ENCODE data around the gene ATF2. TPM values are rescaled to one million over a fixed set of nuclear protein-coding genes. Genes with fewer than 3 reads are reported as not detected.

The ATF2 gene
- total and polyA plus RNA-seq, 2 of the 8 experiments (the other 6 are each of a cell fraction or from before 2014, with no cell fraction given): 31.2 to 46.5 TPM

DNA sequence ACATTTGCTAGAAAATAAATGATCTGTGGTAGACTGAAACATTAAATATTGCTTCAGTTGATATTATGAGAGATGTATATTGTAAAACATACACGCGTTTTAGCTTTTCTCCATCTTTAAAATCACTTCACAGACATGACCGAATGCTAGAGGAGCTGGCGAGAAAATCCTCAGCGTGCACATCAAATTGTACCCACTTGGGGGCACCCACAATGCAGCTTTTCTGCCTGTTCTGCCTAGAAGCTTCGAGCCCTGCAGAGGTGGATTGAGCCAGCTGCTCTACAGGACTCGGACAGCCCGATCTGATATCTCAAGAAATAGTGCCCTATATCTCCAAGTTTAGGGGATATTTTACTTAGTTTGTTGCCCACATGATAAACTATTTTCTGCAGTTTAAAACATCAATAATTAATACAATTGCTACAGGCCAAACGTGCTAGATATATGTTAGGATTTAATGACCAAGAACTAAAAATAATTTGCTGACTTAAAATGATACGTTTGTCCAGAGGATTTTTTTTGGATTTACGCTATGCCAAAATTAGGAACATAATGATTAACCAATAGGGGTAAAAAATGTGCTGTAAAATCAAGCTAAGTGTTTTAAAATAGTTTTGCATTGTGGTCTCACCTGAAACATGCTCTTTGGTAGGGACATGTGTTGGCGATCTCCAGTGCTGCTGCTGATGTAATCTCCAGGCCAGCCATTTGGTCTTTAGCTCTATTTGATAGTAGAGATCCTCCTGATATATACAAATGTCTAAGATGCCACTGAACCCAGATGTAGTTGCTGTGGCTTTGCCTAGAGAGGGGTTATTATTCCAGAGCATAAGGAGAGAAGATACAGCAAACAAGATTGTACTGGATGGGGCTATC lies 35.9 kb upstream of the ATF2 start:
- no peak overlapping the region for H3K23ac ChIP-seq (ENCODE audit: insufficient read length)
- no peak overlapping the region for H2BK120ac ChIP-seq (replicated peaks; ENCODE audit: low read depth, low read length)
- peak; percentile 90 for FAIRE-seq
- no peaks in the 10 kb centered on the region for H3K4me1 ChIP-seq (replicated peaks in 1 of 4; ENCODE audit: control insufficient read depth in 3 of 4, insufficient read depth in 4 of 4, low read length in 3 of 4)
- H4K91ac ChIP-seq (replicated peaks; ENCODE audit: insufficient read length, low read length): no peak overlapping the region
- H2BK12ac ChIP-seq (ENCODE audit: low read depth, low read length): no peak overlapping the region
- H2BK15ac ChIP-seq (ENCODE audit: low read length): no peak overlapping the region
- ChIA-PET POLR2A (ENCODE audit: partially characterized antibody) (interaction anchor here (0.8 kb wide), 1 partner anchor 11 kb away, joined by 4 read pairs; no protein-coding TSS in a partner anchor), CTCF (ENCODE audit: partially characterized antibody) (interaction anchor here (0.5 to 3.0 kb wide), 26 partner anchors 8 to 894 kb away, joined by 3 to 24 read pairs (median 3); no protein-coding TSS in a partner anchor)
- H2BK20ac ChIP-seq (ENCODE audit: low read length): no peak overlapping the region
- H3K18ac ChIP-seq (ENCODE audit: extremely low read depth, low read length): no peak overlapping the region
- no peak overlapping the region for H4K5ac ChIP-seq (ENCODE audit: insufficient read length, low read depth, low read length)
- 64% methylated on average over 12 of the region's 12 CpGs; no CpG with 5 or more reads in 1 of the 2 experiments for WGBS, 2 experiments (ENCODE audit: extremely low coverage in 1 of 2, insufficient coverage in 1 of 2, insufficient read length in 1 of 2, insufficient replicate concordance in 2 of 2, low coverage in 1 of 2, low lambda C conversion rate in 2 of 2, missing lambda C conversion rate in 1 of 2)
- H4K8ac ChIP-seq (ENCODE audit: extremely low read depth, insufficient read depth, low read length): no peak overlapping the region
- H3K56ac ChIP-seq (replicated peaks; ENCODE audit: insufficient read length, low read depth, low read length): no peak overlapping the region
- H3K4ac ChIP-seq (replicated peaks; ENCODE audit: insufficient read length, low read depth, low read length): no peak overlapping the region
- H2AFZ ChIP-seq (ENCODE audit: low read length): peak overlapping the region; percentile 26
- peak in 1 of 2 experiments; percentile 67 for DNase-seq (ENCODE audit: low read depth in 1 of 2, low spot score in 2 of 2)
- H2BK5ac ChIP-seq (ENCODE audit: low read depth, low read length): no peak overlapping the region
- H3K27ac ChIP-seq (ENCODE audit: low read depth, low read length): no peak overlapping the region
- no peaks in the 10 kb centered on the region for H4K20me1 ChIP-seq (replicated peaks in 1 of 2; ENCODE audit: control insufficient read depth in 1 of 2, insufficient read depth in 2 of 2, low read length in 2 of 2)
- no peak overlapping the region for H3K4me3 ChIP-seq (ENCODE audit: extremely low read depth in 1 of 4, insufficient read depth in 2 of 4, low read depth in 3 of 4, low read length in 4 of 4)
- H2AK5ac ChIP-seq (ENCODE audit: low read depth, low read length): no peak overlapping the region
- no peaks in the 10 kb centered on the region; a peak in 1 of 7 replicates for H3K27me3 ChIP-seq (replicated peaks in 1 of 4; ENCODE audit: control insufficient read depth in 3 of 4, extremely low read depth in 1 of 4, insufficient read depth in 3 of 4, low read length in 3 of 4)
- no peak overlapping the region for H3K4me2 ChIP-seq (ENCODE audit: insufficient read depth in 1 of 2, low read depth in 2 of 2, low read length in 2 of 2)
- H3K79me2 ChIP-seq (ENCODE audit: control insufficient read depth in 1 of 2, insufficient read depth in 2 of 2, low read length in 2 of 2): no peaks in the 10 kb centered on the region
- no peaks in the 10 kb centered on the region for H3K79me1 ChIP-seq (ENCODE audit: low read depth, low read length)
- no peak overlapping the region for H3K14ac ChIP-seq (ENCODE audit: insufficient read length)
- no peaks in the 10 kb centered on the region for H3K9me3 ChIP-seq (ENCODE audit: insufficient read depth in 2 of 2, low read depth in 1 of 2, low read length in 1 of 2)
- TF ChIP-seq TEAD4 (IDR thresholded peaks at IDR 0.05; ENCODE audit: low read depth, low read length): peak; percentile 74; the same call in 1 of the 2 replicates
- TF ChIP-seq RAD21 (IDR thresholded peaks at IDR 0.05 in 1 of 2, conservative IDR thresholded peaks at IDR 0.05 in 1 of 2; ENCODE audit: low read depth in 2 of 2, low read length in 2 of 2): peak; percentile 70 to 83
- TF ChIP-seq TBP (IDR thresholded peaks at IDR 0.05; ENCODE audit: low read depth, low read length): no peak
- peak; percentile 59 to 75 (median 73) for TF ChIP-seq CTCF (IDR thresholded peaks at IDR 0.05; ENCODE audit: control extremely low read depth in 1 of 3, insufficient read depth in 1 of 3, low read depth in 1 of 3, low read length in 3 of 3)
- H3K36me3 ChIP-seq (ENCODE audit: control insufficient read depth in 2 of 4, insufficient read depth in 4 of 4, low read length in 3 of 4): no peaks in the 10 kb centered on the region
- no peaks in the 10 kb centered on the region; the same call in 1 of the 2 replicates for H3K23me2 ChIP-seq (ENCODE audit: low read depth, low read length)
- H3K9ac ChIP-seq (replicated peaks in 1 of 4; ENCODE audit: extremely low read depth in 1 of 4, low read depth in 3 of 4, low read length in 3 of 4): no peak overlapping the region
